ENCODE data around the gene BTBD9. TPM values are rescaled to one million over a fixed set of nuclear protein-coding genes. Genes with fewer than 3 reads are reported as not detected.

Gene BTBD9
- total RNA-seq, 1 experiment from 2014 or later = 19.4 TPM

GRCh38 chr6:38549795-38550194, 89.9 kb downstream of the BTBD9 start:
- intact Hi-C loops (cut with micrococcal nuclease; ENCODE audit: unreplicated experiment) = no loop called here
- TF ChIP-seq CTCF (IDR thresholded peaks at IDR 0.05; ENCODE audit: unreplicated experiment) = no peak
- no peak overlapping the region for H3K4me3 Mint-ChIP-seq (ENCODE audit: low read depth, unreplicated experiment)
- BruUV-seq (replicated peaks) = no TSS peak
- no peaks in the 10 kb centered on the region for H3K36me3 Mint-ChIP-seq (ENCODE audit: insufficient read depth, unreplicated experiment)
- CTCF ChIA-PET = no interaction called here
- no peak for DNase-seq
- no peaks in the 10 kb centered on the region for H3K27me3 Mint-ChIP-seq (ENCODE audit: unreplicated experiment)
- H3K27ac Mint-ChIP-seq (ENCODE audit: unreplicated experiment) = no peak overlapping the region
- H3K4me1 Mint-ChIP-seq (ENCODE audit: low read depth, unreplicated experiment) = no peaks in the 10 kb centered on the region
- H3K9me3 Mint-ChIP-seq (ENCODE audit: low read depth, unreplicated experiment) = no peaks in the 10 kb centered on the region

GRCh38 chr6:38549180-38549579, 90.5 kb downstream of the BTBD9 start:
- BruUV-seq (replicated peaks) = no TSS peak
- no peaks in the 10 kb centered on the region for H3K4me1 Mint-ChIP-seq (ENCODE audit: low read depth, unreplicated experiment)
- TF ChIP-seq CTCF (IDR thresholded peaks at IDR 0.05; ENCODE audit: unreplicated experiment) = no peak
- no peaks in the 10 kb centered on the region for H3K27me3 Mint-ChIP-seq (ENCODE audit: unreplicated experiment)
- no peak for DNase-seq
- no peak overlapping the region for H3K27ac Mint-ChIP-seq (ENCODE audit: unreplicated experiment)
- no peaks in the 10 kb centered on the region for H3K36me3 Mint-ChIP-seq (ENCODE audit: insufficient read depth, unreplicated experiment)
- intact Hi-C loops (cut with micrococcal nuclease; ENCODE audit: unreplicated experiment) = no loop called here
- CTCF ChIA-PET = no interaction called here
- H3K4me3 Mint-ChIP-seq (ENCODE audit: low read depth, unreplicated experiment) = no peak overlapping the region
- H3K9me3 Mint-ChIP-seq (ENCODE audit: low read depth, unreplicated experiment) = no peaks in the 10 kb centered on the region

GRCh38 chr6:38543022-38543421, 96.7 kb downstream of the BTBD9 start:
- CTCF ChIA-PET = no interaction called here
- no peak for DNase-seq
- no TSS peak for BruUV-seq (replicated peaks)
- no peak for TF ChIP-seq CTCF (IDR thresholded peaks at IDR 0.05; ENCODE audit: unreplicated experiment)
- Mint-ChIP-seq H3K27ac (ENCODE audit: unreplicated experiment) (no peak overlapping the region), H3K4me3 (ENCODE audit: low read depth, unreplicated experiment) (no peak overlapping the region), H3K36me3 (ENCODE audit: insufficient read depth, unreplicated experiment) (no peaks in the 10 kb centered on the region), H3K9me3 (ENCODE audit: low read depth, unreplicated experiment) (no peaks in the 10 kb centered on the region), H3K27me3 (ENCODE audit: unreplicated experiment) (no peaks in the 10 kb centered on the region), H3K4me1 (ENCODE audit: low read depth, unreplicated experiment) (no peaks in the 10 kb centered on the region)
- intact Hi-C loops (cut with micrococcal nuclease; ENCODE audit: unreplicated experiment) = no loop called here

DNA sequence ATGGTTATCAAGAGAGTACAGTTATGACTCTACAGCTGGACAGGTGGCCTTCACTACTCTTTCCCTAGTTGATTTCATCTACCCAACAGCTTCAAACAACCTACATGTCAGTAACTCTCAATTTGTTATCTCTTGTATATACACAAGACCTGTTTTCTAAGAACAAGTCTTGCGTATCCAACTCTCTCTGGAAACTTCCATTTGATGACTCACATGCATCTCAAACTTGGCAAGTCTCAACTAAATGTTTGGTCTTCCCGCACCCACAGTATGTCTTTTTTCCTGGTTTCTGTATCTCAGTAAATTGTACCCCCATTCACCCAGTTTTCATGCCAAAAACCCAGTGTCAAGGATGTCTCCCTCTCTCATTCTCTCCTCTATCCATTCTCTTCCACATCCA, 97.7 kb downstream of the BTBD9 start:
- DNase-seq = no peak
- intact Hi-C loops (cut with micrococcal nuclease; ENCODE audit: unreplicated experiment) = no loop called here
- no peaks in the 10 kb centered on the region for H3K36me3 Mint-ChIP-seq (ENCODE audit: insufficient read depth, unreplicated experiment)
- H3K4me1 Mint-ChIP-seq (ENCODE audit: low read depth, unreplicated experiment) = no peaks in the 10 kb centered on the region
- no peaks in the 10 kb centered on the region for H3K9me3 Mint-ChIP-seq (ENCODE audit: low read depth, unreplicated experiment)
- H3K4me3 Mint-ChIP-seq (ENCODE audit: low read depth, unreplicated experiment) = no peak overlapping the region
- no TSS peak for BruUV-seq (replicated peaks)
- no peaks in the 10 kb centered on the region for H3K27me3 Mint-ChIP-seq (ENCODE audit: unreplicated experiment)
- no peak overlapping the region for H3K27ac Mint-ChIP-seq (ENCODE audit: unreplicated experiment)
- CTCF ChIA-PET = no interaction called here
- no peak for TF ChIP-seq CTCF (IDR thresholded peaks at IDR 0.05; ENCODE audit: unreplicated experiment)

- H3K36me3 Mint-ChIP-seq (ENCODE audit: insufficient read depth, unreplicated experiment) = no peaks in the 10 kb centered on the region
- DNase-seq = no peak
- no peaks in the 10 kb centered on the region for H3K4me1 Mint-ChIP-seq (ENCODE audit: low read depth, unreplicated experiment)
- intact Hi-C loops (cut with micrococcal nuclease; ENCODE audit: unreplicated experiment) = no loop called here
- H3K27me3 Mint-ChIP-seq (ENCODE audit: unreplicated experiment) = no peaks in the 10 kb centered on the region
- no peak for TF ChIP-seq CTCF (IDR thresholded peaks at IDR 0.05; ENCODE audit: unreplicated experiment)
- H3K27ac Mint-ChIP-seq (ENCODE audit: unreplicated experiment) = no peak overlapping the region
- BruUV-seq (replicated peaks) = no TSS peak
- CTCF ChIA-PET = no interaction called here
- no peak overlapping the region for H3K4me3 Mint-ChIP-seq (ENCODE audit: low read depth, unreplicated experiment)
- H3K9me3 Mint-ChIP-seq (ENCODE audit: low read depth, unreplicated experiment) = peaks cover 2% of the 10 kb centered on the region
Observed at GRCh38 chr6:38533064-38533463, 106.7 kb downstream of the BTBD9 start.

Data from Calu3 (cell line).